NCI-H187 (cell line): ENCODE data around the gene METRNL.

Experiments used
- DNase-seq, 2 experiments: peaks; one replicate each; lab custom pipeline; 2025; lab: John Stamatoyannopoulos, UW

Gene METRNL

DNA sequence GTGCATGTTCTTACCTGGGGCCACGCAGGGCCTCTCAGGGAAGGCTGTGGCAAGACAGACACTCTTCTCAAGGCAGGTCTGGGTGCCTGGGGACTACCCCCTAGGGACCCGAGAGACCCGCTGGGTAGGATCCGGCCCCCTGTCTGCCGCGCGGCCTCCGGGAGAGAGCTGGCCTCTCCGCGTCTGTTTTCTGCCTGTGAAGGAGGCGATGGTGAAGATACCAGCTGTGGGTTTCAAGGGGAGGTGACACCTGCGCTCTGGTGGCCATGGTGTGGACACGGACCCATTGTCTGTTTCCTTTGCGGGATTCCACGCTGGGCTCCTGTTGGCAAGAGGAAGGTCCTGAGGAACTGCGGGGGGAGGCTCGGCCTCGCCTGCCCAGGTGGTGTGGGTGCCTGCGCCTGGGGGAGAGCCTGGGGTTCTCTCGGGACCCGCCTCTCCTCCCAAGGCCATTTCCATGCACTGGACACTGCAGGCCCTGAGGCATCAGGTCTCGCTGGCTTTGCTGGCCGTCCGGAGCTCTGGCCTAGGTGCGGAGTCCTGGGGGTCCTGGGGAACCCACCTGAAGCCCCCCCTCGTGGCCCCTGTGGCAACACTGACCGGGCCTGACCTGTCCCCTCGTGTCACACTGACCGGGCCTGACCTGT, 12.2 kb upstream of the METRNL start:
- DNase-seq: no peak

DNA sequence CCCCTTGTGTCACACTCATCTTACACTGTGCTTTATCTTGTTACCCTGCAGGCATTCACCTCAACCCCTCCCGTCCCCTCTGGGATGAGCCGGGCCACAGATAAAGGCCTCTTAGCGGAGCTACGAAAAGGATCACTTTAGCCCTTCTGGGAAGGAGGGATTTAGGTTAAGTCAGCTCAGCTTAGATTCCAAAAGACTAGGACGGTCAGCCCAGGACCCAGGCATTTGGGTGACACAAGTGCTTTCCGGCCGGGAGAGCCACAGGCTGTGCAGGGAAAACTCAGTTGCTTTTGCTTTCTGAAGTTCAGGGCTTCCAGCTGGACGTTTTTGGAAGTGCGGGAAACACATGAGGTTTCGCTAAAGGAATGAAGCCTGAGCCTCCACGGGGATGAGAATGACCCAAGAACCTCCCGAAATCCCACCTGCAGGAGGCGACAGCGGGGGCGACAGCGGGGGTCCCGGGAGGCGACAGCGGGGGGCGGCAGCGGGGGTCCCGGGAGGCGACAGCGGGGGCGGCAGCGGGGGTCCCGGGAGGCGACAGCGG, 11.6 kb upstream of the METRNL start:
- DNase-seq: no peak

DNA sequence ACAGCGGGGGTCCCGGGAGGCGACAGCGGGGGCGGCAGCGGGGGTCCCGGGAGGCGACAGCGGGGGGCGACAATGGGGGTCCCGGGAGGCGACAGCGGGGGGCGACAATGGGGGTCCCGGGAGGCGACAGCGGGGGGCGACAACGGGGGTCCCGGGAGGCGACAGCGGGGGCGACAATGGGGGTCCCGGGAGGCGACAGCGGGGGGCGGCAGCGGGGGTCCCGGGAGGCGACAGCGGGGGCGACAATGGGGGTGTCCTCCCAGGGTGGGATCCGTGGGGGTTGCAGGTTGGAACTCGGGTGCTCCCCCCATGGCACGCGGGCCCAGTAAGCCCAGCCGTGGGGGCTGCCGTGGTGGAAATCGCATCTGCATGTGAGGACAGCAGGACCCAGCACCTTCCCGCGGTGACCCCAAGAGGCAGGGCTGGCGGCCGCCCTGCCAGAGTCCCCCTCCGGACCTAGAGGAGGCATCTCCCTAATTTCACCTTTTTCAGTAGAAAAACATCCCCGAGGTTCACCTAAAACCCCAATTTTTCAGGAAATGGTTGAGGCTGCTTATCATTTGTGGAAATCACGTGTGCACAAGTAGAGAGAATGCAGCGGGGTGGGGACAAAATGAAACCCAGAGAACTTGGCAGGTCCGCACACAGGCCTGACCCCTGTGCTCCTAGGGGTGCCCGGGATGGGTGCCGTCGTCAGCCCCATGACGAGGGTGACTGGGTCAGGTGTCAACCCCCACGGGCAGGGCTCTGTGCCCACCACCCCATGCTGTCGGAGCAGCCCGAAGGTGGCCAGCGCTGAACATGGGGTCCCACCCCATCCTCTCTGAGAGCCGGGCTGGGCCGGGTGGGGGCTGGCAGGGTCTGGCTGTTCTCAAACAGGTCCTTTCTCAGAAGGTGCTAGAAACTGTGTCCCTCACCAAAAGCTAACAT, 10.5 kb upstream of the METRNL start:
- no peak for DNase-seq

DNA sequence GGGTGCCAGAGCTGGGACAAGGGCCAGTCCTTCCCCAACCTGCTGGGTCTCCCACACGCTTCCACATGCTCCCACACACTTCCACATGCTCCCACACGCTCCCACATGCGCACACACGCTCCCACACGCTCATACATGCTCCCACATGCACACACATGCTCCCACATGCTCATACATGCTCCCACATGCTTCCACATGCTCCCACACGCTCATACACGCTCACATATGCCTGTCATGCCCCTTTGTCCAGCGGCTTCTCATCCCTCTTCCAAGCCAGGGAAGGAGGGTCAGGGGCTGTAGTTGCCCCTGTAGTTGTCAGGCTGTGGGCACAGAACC, 9.9 kb upstream of the METRNL start:
- DNase-seq: no peak

DNA sequence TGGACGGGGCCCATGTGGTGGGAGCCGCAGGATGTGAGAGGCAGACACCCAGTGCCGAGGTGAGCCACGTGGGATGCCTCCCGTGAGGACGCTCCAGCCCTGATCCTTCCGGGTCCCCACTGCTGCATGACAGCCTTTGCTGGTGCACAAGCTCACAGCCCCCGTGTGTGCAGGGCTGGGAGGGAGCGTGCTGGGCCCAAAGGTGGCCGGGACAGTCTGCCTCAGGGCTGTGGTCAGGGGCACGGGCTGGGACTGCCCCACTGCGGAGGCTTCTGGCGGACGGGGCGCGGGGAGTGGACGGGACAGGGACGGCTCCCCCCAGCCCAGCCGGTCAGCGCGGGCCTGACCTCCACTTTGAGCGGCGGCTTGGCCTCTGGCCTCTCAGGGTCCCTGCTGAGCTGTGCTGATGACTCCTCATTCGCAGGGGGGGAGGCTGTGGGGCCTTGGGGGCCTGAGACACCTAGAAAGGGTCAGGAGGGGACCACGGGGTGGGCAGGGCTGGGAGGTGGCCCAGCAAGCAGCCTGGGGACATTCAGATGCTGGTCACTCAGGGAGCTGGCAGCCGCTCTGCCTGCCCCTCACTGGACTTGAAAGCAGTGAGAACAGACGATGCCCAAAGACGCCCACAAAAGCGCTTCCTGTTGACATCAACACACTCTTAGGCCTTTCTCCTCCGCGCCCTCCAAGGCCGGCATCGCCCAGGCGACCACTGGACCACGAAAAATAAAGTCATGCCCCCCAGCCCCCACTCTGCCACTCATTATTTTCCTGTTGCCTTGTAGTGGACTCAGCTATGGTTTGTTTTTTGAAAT, 9.3 kb upstream of the METRNL start:
- DNase-seq: no peak

DNA sequence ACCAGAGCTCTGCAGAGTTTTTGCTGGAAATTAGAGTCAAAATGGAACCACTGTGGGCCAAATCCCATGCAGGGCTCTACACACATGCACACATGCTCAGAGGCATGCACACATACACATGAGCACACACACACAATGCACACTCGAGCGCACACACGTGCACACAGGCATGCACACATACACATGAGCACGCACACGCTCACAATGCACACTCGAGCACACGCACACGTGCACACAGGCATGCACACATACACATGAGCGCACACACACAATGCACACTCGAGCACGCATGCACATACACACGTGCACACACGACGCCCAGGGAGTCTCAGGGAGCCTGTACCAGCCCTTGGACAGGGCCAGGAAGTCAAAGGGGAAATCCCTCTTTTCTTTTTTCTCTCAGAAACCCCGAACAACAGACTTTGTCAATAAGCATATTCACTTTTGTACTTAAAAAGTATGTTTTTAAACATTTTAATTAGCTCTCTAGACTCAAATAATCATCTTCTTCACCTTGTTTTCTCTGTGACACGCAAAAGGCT, 8.5 kb upstream of the METRNL start:
- DNase-seq: no peak

DNA sequence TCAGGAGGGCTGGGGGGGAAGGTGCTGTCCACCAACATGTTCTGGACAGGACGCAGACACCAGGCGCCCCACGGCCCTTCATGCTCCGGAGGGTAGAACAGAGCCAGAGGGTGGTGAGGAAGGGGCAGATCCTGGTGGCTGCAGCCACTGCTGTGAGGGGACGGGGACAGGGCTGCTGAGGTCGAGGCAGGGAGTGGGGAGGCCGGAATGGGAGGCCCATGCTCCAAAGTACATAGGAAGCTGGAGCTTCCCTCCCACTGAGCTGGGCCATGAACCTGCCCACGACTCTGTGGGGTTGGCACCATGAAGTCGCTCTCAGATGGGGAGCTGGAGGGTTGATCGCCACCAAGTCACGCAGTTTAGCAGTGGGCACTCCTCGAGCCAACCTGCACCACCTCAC, 8.0 kb upstream of the METRNL start:
- no peak for DNase-seq

DNA sequence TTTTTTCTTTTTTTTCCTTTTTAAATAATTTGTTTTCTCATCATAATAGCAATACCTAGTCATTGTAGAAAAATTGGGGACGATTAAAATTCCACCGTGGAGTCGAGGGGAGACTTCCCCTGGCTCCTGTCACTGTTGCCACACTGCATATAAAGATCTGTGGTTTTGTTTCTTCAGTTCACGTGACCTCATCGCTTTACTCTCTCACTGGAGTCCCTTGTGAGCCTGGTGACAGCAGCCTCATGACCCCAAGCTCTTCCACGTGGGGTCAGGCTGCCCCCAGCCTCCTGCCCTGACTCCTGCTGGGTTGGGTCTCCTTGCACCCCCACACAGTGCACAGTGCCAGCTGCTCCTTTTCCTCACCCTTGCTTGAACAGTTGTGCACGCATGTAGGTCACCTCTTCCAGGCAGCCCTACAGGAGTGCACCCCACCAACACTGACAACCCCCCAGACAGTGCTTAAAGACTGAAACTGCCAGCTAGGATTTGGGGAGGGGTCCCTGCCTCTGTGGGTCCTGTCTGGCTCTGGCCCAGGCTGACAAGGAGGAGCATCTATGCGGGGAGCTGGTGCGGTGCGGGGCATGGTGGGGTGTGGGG, 7.3 kb upstream of the METRNL start:
- no peak for DNase-seq

DNA sequence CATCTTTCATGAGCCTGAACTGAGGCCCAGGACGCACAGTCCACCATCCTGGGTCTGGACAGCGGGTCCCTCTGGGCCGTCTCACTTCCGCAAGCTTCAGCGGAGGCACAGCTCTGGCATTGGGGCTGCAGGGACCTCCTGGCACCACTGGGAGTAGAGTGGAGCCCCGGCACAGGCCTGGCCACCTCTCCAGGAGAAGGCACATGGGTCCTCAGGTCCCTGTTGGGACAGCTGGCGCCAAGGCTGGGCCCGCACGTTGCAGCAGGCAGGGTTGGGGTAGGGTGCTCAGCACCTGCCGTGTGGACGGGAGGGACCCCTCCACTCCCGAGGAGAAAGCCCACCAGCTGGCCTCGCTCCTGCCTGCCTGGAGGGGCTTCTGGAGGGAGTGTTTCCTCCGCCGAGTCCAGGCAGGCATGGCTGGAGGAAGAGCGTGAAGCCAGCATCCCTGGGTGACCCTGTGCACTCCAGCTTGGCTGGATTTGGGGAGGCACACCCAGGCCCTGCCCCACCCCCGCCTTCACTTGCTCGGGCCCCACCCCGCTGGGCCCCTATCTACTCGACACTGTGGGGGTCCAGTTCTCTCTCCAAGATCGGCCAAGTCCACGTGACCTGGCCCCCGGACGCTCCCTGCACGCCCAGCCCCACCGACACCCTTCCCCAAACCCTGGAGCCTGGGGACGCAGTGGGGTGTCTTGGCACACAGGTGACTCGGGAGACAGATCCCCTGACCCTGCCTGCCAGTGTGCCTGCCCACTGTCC, 6.6 kb upstream of the METRNL start:
- no peak for DNase-seq

DNA sequence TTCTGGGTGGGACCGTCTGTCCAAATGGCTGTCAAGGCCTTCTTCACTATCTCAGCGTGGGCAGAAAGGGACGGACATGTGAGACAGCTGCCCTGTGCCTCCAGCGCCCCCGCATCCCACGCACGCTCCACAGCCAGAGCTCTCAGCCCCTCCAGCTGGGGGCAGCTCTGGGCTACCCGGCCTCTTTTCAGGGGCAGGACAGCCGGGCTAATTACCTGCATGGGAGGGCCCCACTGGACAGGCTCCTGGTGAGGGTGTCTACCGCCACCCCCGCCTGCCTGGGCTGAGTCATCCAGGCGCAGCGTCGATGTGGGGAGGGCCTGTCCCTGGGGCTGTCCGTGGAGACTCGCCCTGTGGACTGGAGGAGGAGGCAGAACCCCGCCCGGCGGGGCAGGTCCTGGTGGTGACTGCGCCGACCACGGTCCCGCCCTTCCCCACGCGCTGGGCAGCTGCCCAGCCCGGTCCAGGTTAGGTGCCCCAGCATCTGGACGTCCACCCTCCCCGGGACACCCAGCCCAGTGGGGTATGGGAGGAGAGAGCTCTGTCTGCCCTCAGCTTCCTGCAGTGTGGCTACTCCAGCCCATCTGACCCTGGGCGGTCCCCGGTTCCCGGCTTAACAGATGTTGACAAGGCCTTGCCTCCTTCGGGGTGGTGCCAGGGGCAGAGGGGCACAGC, 5.9 kb upstream of the METRNL start:
- no peak for DNase-seq

DNA sequence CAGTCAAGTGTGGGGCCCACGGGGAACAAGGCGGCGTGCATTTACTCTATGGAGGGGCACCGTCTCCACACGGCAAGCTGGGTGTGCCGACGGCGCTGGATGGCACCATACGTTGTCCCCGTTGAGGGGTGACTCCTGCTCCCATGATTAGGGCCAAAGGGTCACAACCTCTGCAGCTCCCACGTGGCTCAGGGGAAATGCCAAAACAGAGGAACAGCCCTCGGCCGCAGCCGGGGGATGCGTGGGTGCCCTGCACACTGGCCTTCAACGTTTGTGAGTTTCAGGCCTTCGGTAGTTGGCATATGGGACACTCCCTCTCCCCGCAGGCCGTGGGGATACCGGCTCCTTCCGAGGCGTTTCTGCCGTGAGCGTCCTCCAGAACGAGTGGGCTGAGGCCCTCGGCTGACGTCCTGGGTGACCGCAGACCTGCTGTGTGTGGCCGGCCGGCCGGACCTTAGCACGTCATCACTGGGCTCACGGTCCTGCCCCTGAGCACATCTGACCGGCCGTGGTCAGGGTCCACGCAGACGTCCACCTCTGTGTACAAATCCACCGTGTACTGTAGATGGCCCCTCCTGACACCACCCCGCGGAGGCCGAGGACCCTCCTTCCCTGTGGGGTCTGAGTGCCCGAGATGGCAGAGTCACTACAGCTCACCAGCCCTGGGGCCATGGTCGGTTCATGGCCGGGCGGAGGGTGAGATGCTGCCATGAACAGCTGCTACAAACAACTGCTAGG, 4.8 kb upstream of the METRNL start:
- no peak for DNase-seq

DNA sequence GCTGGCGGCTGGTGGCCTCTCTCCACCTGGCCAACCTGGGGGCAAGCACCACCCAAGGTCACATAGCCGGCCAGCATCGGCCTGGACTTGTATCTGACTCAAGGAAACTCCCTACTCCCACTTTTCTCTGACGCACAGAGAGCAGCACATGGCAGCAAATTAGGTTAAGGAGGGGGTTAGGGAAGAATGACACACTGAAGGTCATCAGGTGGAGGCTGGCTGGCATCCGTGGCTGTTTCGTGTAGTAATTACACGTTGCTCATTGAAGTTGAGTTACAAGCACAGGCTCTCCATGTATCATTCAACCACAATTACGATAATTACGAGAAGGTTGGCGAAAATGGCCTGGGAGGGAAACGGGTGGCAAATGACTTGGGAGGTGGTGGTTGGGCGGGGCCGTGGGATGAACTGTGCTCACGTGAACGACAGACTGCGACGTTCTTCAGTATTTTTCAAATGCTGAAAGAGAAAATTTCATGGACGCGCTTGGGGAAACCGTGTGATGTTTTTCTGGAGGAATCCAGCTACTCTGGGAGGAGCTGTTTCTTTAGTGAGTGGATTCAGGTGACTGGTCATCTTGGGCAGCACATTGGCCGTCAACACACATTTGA, 4.0 kb upstream of the METRNL start:
- DNase-seq: no peak

DNA sequence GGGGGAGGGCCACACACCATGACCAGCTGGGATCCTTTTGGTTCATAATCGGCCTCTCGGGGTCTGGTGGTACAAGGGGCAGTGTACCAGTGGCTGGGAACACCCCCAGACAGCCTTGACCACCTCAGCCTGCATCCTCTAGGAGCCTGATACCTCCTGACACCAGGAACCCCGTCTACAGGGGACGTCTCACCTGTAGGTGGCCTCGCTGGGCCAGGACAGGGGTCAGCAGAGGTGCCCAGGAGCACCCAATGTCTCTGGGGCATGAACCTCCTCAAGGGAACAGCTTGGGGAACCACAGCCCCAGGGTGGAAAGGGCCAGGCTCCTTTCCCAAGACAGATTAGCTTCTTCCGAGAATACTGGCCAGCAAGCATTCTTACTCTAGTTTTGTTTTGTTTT, 2.5 kb upstream of the METRNL start:
- DNase-seq: no peak

DNA sequence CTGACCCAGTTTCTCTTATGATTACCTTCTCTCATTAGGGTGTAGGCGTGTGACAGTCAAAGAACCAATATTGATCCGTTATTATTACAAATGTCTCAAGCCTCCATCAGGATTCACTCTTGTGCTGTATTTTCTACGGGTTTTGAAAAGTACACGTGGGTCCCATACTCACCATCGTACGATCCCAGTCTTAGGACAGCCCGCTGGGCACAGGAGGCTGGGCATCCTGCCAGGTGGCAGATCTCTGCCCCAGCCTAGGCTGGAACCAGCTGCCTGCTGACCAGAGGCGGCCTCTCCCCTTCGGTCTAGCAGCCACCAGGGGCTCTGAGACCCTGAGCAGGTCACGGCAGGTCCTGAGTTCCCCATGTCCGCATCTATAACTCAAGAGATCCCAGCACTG, 2.0 kb upstream of the METRNL start:
- DNase-seq: no peak

DNA sequence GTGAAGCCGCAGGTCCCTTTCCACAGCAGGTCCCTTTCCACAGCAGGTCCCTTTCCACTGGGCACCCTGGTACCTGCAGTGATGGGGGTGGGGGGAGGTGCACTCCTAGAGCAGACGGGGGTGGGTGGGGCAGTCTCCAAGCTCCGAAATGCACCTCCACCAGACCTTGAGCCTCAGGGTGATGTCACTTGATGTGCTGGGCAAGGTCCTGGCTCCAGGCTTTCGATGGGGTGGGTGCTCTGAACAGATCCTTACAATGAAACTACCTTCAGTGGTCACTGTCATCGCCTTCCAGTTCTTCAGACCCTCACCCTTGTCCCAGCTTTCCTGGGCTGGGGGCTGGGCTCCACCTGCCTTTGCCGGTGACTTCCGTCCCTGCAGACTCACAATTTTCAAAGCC, 1.5 kb upstream of the METRNL start:
- no peak for DNase-seq

DNA sequence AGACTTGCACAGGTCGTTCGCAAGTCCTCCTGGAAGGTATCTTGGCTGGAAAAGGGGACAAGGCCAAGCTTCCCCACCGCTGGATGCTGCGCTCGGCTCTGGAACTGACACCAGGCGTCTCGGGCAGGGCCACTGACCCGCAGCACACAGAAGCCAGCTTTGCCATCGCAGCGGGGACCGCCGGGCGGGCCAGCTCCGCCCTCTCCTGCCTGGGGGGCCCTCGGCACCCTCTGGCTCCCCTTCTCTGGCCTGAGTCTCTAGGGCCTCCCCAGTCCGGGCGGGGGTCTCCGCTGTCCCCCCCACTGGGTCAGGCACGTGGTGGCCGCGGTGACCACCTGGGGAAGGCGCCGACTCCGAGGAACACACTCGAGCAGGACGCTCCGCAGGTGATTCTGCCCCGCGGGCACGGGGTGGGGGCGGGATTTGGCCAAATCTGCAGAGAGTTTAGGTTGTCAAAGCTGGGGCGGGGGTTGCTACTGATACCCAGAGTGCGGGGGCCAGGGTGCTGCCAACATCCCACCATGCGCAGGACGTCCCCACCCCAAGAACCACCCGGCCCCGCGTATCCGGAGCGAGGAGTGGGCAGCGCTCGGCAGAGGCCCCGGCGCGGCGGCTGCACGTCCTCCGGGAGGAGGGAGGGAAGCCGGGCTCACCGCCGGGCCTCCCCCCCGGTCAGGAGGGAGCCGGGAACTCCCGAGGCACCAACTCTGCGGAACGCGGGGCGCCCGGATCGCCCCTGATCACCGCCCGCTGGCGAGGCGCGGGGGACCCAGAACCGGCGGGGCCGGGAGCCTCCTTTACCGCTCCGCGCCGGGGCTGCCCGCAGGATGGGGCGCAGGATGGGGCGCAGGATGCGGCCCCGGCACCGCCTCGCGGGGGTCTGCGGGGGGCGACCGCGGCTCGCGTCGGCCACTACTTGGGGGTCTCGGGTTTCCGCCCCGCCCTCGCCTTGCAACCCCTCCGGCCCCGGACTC, 744 bp upstream of the METRNL start:
- no peak for DNase-seq

DNA sequence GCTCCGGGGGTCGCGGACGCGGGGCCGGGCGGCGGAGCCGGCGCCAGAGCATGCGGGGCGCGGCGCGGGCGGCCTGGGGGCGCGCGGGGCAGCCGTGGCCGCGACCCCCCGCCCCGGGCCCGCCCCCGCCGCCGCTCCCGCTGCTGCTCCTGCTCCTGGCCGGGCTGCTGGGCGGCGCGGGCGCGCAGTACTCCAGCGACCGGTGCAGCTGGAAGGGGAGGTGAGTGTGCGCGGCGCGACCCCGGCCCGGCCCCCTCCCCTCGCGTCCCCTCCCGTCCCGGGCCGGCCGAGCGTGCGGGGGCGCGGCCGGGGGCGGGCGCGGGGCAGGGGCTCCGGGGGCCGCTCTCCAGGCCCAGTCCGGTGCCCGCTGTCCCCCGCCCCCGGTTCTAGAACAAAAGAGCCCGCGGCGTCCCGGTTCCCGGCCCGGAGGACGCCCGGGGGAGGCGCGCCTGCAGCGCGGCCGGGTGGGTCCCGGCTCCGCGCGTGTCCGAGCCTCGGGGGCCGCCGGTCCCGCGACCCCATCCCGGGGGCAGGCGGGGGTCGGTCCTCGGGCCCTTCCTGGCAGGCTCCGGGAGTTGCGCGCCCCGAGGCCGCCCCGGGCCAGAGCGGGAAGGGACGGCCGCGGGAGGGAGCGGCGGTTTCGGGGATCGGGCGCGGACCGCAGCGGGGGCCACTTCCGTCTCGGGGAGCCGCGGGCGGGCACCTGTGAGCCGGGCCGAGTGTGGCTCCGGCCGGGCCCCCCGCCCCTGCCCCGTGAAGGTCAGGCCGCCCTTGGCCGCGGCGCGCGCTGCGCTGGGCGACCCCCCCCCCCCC, 563 bp downstream of the METRNL start:
- DNase-seq: no peak

DNA sequence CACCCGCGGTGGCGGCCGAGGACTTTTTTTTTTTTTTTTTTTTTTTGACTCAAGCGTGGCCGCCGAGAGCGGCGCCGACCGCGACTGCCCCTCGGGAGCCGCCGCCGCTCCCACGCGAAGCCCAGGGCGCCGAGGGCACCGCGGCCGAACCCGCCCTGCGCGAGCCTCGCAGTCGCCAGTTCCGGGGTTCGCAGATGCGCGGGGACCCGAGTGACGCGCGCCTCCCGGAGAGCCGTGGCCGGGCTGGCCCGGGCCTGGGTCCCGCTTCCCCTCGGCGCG, 1.1 kb downstream of the METRNL start:
- no peak for DNase-seq
